GM19240 (cell line): ENCODE measurements around the gene WBP2.
"Not testable (repeated sequence)": the region's sequence is repeated elsewhere in the genome, so short reads cannot be mapped to it uniquely, and the experiment has no call there.

Source experiments
- DNase-seq: peaks from one replicate; pipeline ENCODE4 v3.0.0; 2011; ENCODE audit warnings: low spot score; ENCODE audit not compliant: insufficient read length

Gene WBP2

GRCh38 chr17:75814021-75814395 is 41.1 kb downstream of the WBP2 start:
- DNase-seq: no peak

- no peak for DNase-seq
These were observed 41.8 kb downstream of the WBP2 start for GRCh38 chr17:75813081-75814020.

- DNase-seq: no peak
These were observed 42.8 kb downstream of the WBP2 start for GRCh38 chr17:75812096-75813013.

- DNase-seq: no peak
These were observed 44.0 kb downstream of the WBP2 start for GRCh38 chr17:75811174-75811573.

GRCh38 chr17:75810756-75811155 is 44.4 kb downstream of the WBP2 start:
- DNase-seq: not testable (repeated sequence)

GRCh38 chr17:75810216-75810615 is 44.9 kb downstream of the WBP2 start:
- no peak for DNase-seq

GRCh38 chr17:75809631-75810111 is 45.5 kb downstream of the WBP2 start:
- DNase-seq: no peak

GRCh38 chr17:75808905-75809621 is 46.1 kb downstream of the WBP2 start:
- DNase-seq: no peak

GRCh38 chr17:75808549-75808904 is 46.6 kb downstream of the WBP2 start:
- DNase-seq: no peak

- no peak for DNase-seq
These were observed 47.3 kb downstream of the WBP2 start for GRCh38 chr17:75807861-75808260.

- no peak for DNase-seq
These were observed 48.2 kb downstream of the WBP2 start for GRCh38 chr17:75806822-75807500.

- DNase-seq: no peak
These were observed 51.3 kb downstream of the WBP2 start for GRCh38 chr17:75803883-75804282.

- no peak for DNase-seq
These were observed 55.7 kb downstream of the WBP2 start for GRCh38 chr17:75799402-75799801.

GRCh38 chr17:75795820-75796607 is 59.1 kb downstream of the WBP2 start:
- no peak for DNase-seq
